ENCODE measurements around the gene FSTL1. TPM values are rescaled to one million over a fixed set of nuclear protein-coding genes. Genes with fewer than 3 reads are reported as not detected.

FSTL1 gene, protein sequence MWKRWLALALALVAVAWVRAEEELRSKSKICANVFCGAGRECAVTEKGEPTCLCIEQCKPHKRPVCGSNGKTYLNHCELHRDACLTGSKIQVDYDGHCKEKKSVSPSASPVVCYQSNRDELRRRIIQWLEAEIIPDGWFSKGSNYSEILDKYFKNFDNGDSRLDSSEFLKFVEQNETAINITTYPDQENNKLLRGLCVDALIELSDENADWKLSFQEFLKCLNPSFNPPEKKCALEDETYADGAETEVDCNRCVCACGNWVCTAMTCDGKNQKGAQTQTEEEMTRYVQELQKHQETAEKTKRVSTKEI
- total RNA-seq: 100 to 1,000 TPM; 254 to 283 TPM

DNA sequence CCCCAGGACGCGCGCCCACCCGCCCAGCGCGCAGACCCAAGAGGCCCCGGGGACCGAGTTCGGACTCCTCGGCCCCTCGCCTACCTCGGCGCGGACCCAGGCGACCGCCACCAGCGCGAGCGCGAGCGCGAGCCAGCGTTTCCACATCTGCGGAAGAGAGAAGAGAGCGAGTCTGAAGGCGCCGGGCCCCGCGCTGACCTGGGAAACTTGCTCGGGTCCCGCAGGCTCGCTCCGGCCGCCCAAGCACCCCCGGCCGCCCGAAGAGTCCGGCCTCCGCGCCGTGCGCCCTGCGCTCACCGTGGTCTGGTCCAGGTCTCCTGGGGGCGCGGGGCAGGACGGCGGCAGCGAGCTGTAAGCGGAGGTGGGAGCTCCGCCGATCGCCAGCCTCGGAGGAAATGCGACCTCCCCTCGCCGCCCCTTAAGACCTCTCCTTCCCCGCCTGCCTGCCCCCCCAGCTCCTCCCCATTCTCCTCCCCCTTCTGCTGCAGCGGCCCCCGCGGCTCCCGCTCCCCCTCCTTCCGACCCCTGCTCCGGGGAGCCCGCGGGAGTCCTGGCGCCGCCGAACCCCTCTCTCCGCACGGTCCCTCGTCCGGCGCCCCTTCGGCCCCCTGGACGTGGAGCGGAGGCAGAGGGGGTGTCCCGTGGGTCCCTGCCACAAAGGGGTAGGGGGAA is at the start of gene FSTL1:
FSTL1 (minus strand) TSS at position 393 of the 672 bp plus-strand sequence; CDS start at position 147, 246 bp downstream.

DNA sequence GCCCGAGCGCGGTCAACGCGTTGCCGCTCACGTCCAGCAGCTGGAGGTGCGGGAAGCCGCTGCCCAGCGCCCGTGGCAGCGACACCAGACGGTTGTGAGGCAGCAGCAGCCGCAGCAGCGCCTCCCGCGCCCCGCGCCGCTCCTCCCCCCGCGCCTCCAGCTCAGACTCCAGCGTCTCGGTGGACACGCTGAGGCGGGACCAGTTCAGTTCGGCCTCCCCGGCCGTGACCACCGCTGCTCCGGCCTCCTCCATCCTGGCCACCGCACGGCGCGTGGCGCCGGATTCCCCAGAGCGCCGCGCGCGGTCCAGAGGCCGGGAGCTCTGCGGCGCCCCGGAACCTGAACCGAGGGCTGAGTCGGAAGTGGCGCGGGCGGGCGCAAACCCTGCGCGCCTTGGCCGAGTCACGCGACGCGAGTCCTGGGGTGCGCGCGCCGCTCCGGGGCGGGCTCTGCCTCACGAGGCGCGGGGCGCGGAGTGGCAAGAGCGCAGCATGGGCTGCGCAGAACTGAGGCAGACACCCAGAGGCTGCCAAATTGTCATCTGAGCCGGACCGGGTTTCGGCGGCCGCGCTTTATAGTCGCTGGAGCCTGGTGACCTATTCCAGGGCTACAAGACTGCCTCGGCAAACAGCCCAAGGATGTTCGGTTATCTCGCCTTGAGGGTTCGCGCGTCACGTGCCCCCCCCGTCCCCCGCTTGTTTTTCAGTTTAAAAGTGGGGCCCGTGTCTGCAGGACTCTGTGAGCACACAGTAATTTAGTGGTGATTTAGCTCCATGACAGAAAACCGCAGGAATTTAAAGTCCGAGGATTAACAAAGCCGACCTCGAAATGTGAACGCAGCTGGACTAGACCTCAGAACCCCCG is 101.6 kb downstream of the FSTL1 start, which contains the start of gene LRRC58:
LRRC58 (minus strand) TSS at position 364 of the 864 bp plus-strand sequence; CDS start at position 253, 111 bp downstream.

Other genes with a start within 250 kb of the FSTL1 start
- under 1 TPM; 0.33 to 0.34 TPM for gene GPR156, start 165.8 kb downstream of the FSTL1 start, total RNA-seq
- gene LRRC58, start 101.6 kb downstream of the FSTL1 start, total RNA-seq: 10 to 100 TPM; 33.4 to 50.6 TPM
- 10 to 100 TPM; 69.9 to 83.6 TPM for gene NDUFB4, start 145.3 kb upstream of the FSTL1 start, total RNA-seq
- gene HGD, start 231.2 kb upstream of the FSTL1 start, total RNA-seq: under 1 TPM; under 0.01 to 0.69 TPM

Data from melanocyte of skin (primary cell).